CD4-positive, CD25-positive, alpha-beta regulatory T cell (primary cell): ENCODE measurements around the gene CATSPERB. TPM values are rescaled to one million over a fixed set of nuclear protein-coding genes. Genes with fewer than 3 reads are reported as not detected.

Experiments used
- ATAC-seq, 2 donors: fragments of 150-1000 bp; cut with Tn5 transposase; one replicate each; pipeline ENCODE4 v1.10.0; 2021; ENCODE audit warnings: low read depth in 2 of 2, moderate number of reproducible peaks in 2 of 2, moderate library complexity in 1 of 2
- DNase-seq, 3 donors: peaks; one replicate each; pipeline versions ENCODE4 v3.0.0 to v3.0.0-alpha.2; 2012 to 2022; ENCODE audit warnings: mixed read lengths in 1 of 3
- H3K27ac ChIP-seq: one replicate; pipeline ENCODE4 v1.7.0; 2013; ENCODE audit warnings: mild to moderate bottlenecking, low read length; ENCODE audit not compliant: insufficient read depth, poor library complexity, severe bottlenecking
- H3K27me3 ChIP-seq: one replicate; pipeline ENCODE4 v1.7.0; 2013; ENCODE audit warnings: low read length; ENCODE audit not compliant: control insufficient read depth, insufficient read depth
- H3K36me3 ChIP-seq: one replicate; pipeline ENCODE4 v1.7.0; 2013; ENCODE audit warnings: mild to moderate bottlenecking, low read length, moderate library complexity; ENCODE audit not compliant: control insufficient read depth, insufficient read depth
- H3K4me1 ChIP-seq: 2 replicates; pipeline ENCODE4 v1.7.0; 2013; ENCODE audit warnings: mild to moderate bottlenecking, low read length; ENCODE audit not compliant: insufficient read depth, control insufficient read depth, poor library complexity, severe bottlenecking
- H3K4me3 ChIP-seq: one replicate; pipeline ENCODE4 v1.7.0; 2013; ENCODE audit warnings: low read depth, mild to moderate bottlenecking, low read length, moderate library complexity
- H3K9me3 ChIP-seq, 2 experiments: 1 replicate in 1 of 2; 2 replicates in 1 of 2; pipeline ENCODE4 v1.7.0; 2013; ENCODE audit warnings: low read length in 2 of 2, mild to moderate bottlenecking in 1 of 2, moderate library complexity in 1 of 2; ENCODE audit not compliant: control insufficient read depth in 2 of 2
- H3K27ac Mint-ChIP-seq, 3 donors: one replicate each; pipeline ENCODE4 v1.8.0; 2020 to 2022; ENCODE audit warnings: mild to moderate bottlenecking in 3 of 3, mixed read lengths in 3 of 3, moderate library complexity in 2 of 3
- H3K27me3 Mint-ChIP-seq: one replicate; pipeline ENCODE4 v1.8.0; 2022; ENCODE audit warnings: mild to moderate bottlenecking, mixed read lengths
- H3K36me3 Mint-ChIP-seq: one replicate; pipeline ENCODE4 v1.8.0; 2020; ENCODE audit warnings: mixed read lengths
- H3K4me1 Mint-ChIP-seq, 4 donors: one replicate each; pipeline ENCODE4 v1.8.0; 2020 to 2022; ENCODE audit warnings: mixed read lengths in 4 of 4, mild to moderate bottlenecking in 1 of 4
- H3K4me3 Mint-ChIP-seq, 4 donors: one replicate each; pipeline ENCODE4 v1.8.0; 2020 to 2022; ENCODE audit warnings: mild to moderate bottlenecking in 4 of 4, mixed read lengths in 4 of 4, moderate library complexity in 3 of 4
- H3K9me3 Mint-ChIP-seq, 7 donors: one replicate each; pipeline ENCODE4 v1.8.0; 2020 to 2022; ENCODE audit warnings: mixed read lengths in 7 of 7, mild to moderate bottlenecking in 3 of 7, moderate library complexity in 2 of 7
- polyA plus RNA-seq, 4 donors: library from polyadenylated mRNA; unstranded; fragments of 300-500 nt; fragmentation: Illumina TruSeq; gene quantifications; one replicate each; pipeline ENCODE4 v1.2.3, GENCODE V29; 2021
- total RNA-seq: library from RNA; stranded (reverse); gene quantifications from one replicate; pipeline ENCODE4 v1.2.3, GENCODE V29; 2022

CATSPERB gene
- total and polyA plus RNA-seq, 5 donors from 2014 or later, result 0.24 to 2.7 TPM; not detected in 3

- H3K9me3 Mint-ChIP-seq, result peaks cover 0 to 4% (median 2%) of the 10 kb centered on the region in 7 donors
- H3K27ac ChIP-seq, result no peak overlapping the region
- H3K4me1 Mint-ChIP-seq, result no peaks in the 10 kb centered on the region
- no peaks in the 10 kb centered on the region for H3K27me3 ChIP-seq
- no peak for ATAC-seq
- no peak overlapping the region for H3K4me3 ChIP-seq
- peaks cover 3% of the 10 kb centered on the region for H3K27me3 Mint-ChIP-seq
- H3K27ac Mint-ChIP-seq, result no peak overlapping the region
- H3K36me3 Mint-ChIP-seq, result peaks cover 5% of the 10 kb centered on the region
- no peaks in the 10 kb centered on the region for H3K4me1 ChIP-seq
- no peak overlapping the region for H3K4me3 Mint-ChIP-seq
- DNase-seq, result no peak
- no peaks in the 10 kb centered on the region for H3K36me3 ChIP-seq
- no peaks in the 10 kb centered on the region for H3K9me3 ChIP-seq
These were observed 22.3 kb upstream of the CATSPERB start for GRCh38 chr14:91754185-91754584.

- Mint-ChIP-seq H3K4me1 (no peaks in the 10 kb centered on the region), H3K4me3 (no peak overlapping the region), H3K9me3 (peaks cover 0 to 2% (median 0%) of the 10 kb centered on the region in 7 donors), H3K27me3 (peaks cover 8% of the 10 kb centered on the region), H3K36me3 (no peaks in the 10 kb centered on the region), H3K27ac (no peak overlapping the region)
- Histone ChIP-seq H3K9me3 (no peaks in the 10 kb centered on the region), H3K27me3 (no peaks in the 10 kb centered on the region), H3K36me3 (no peaks in the 10 kb centered on the region), H3K4me1 (no peaks in the 10 kb centered on the region), H3K4me3 (no peak overlapping the region), H3K27ac (no peak overlapping the region)
- no peak for DNase-seq
- ATAC-seq, result no peak
These were observed 21.7 kb upstream of the CATSPERB start for GRCh38 chr14:91753501-91754128.

- Mint-ChIP-seq H3K4me3 (no peak overlapping the region), H3K27me3 (peaks cover 8% of the 10 kb centered on the region), H3K27ac (no peak overlapping the region), H3K36me3 (no peaks in the 10 kb centered on the region), H3K4me1 (no peaks in the 10 kb centered on the region), H3K9me3 (peaks cover 0 to 2% (median 0%) of the 10 kb centered on the region in 7 donors)
- DNase-seq (no peak), ATAC-seq (no peak)
- Histone ChIP-seq H3K36me3 (no peaks in the 10 kb centered on the region), H3K27me3 (no peaks in the 10 kb centered on the region), H3K4me1 (no peaks in the 10 kb centered on the region), H3K4me3 (no peak overlapping the region), H3K27ac (no peak overlapping the region), H3K9me3 (no peaks in the 10 kb centered on the region)
These were observed 21.1 kb upstream of the CATSPERB start for GRCh38 chr14:91752961-91753360.

GRCh38 chr14:91751719-91752118, 19.8 kb upstream of the CATSPERB start:
- H3K4me1 ChIP-seq, result no peaks in the 10 kb centered on the region
- Mint-ChIP-seq H3K4me3 (no peak overlapping the region), H3K27ac (no peak overlapping the region), H3K9me3 (peaks cover 0 to 4% (median 0%) of the 10 kb centered on the region in 7 donors), H3K36me3 (no peaks in the 10 kb centered on the region), H3K27me3 (peaks cover 11% of the 10 kb centered on the region), H3K4me1 (no peaks in the 10 kb centered on the region)
- H3K27ac ChIP-seq, result no peak overlapping the region
- H3K4me3 ChIP-seq, result no peak overlapping the region
- DNase-seq (no peak), ATAC-seq (no peak)
- H3K27me3 ChIP-seq, result peaks cover 2% of the 10 kb centered on the region
- H3K9me3 ChIP-seq, result no peaks in the 10 kb centered on the region
- no peaks in the 10 kb centered on the region for H3K36me3 ChIP-seq

GRCh38 chr14:91750634-91751198, 18.8 kb upstream of the CATSPERB start:
- H3K27me3 ChIP-seq, result peaks cover 2% of the 10 kb centered on the region
- DNase-seq (no peak), ATAC-seq (no peak)
- Mint-ChIP-seq H3K4me3 (no peak overlapping the region), H3K9me3 (peaks cover 0 to 4% (median 0%) of the 10 kb centered on the region in 7 donors), H3K27ac (no peak overlapping the region), H3K27me3 (peaks cover 15% of the 10 kb centered on the region), H3K36me3 (no peaks in the 10 kb centered on the region), H3K4me1 (peaks cover 0 to under 1% (median 0%) of the 10 kb centered on the region in 4 donors)
- no peaks in the 10 kb centered on the region for H3K36me3 ChIP-seq
- H3K4me1 ChIP-seq, result no peaks in the 10 kb centered on the region
- H3K4me3 ChIP-seq, result no peak overlapping the region
- H3K27ac ChIP-seq, result no peak overlapping the region
- no peaks in the 10 kb centered on the region for H3K9me3 ChIP-seq

GRCh38 chr14:91749868-91750267, 18.0 kb upstream of the CATSPERB start:
- Mint-ChIP-seq H3K36me3 (no peaks in the 10 kb centered on the region), H3K4me3 (no peak overlapping the region), H3K27me3 (peaks cover 21% of the 10 kb centered on the region), H3K27ac (no peak overlapping the region), H3K9me3 (peaks cover 0 to 4% (median 0%) of the 10 kb centered on the region in 7 donors), H3K4me1 (peaks cover 0 to 6% (median 0%) of the 10 kb centered on the region in 4 donors)
- DNase-seq (no peak), ATAC-seq (no peak)
- H3K4me3 ChIP-seq, result no peak overlapping the region
- no peaks in the 10 kb centered on the region for H3K4me1 ChIP-seq
- H3K27ac ChIP-seq, result no peak overlapping the region
- H3K27me3 ChIP-seq, result peaks cover 2% of the 10 kb centered on the region
- H3K9me3 ChIP-seq, result no peaks in the 10 kb centered on the region
- no peaks in the 10 kb centered on the region for H3K36me3 ChIP-seq

- Histone ChIP-seq H3K9me3 (no peaks in the 10 kb centered on the region), H3K4me1 (no peaks in the 10 kb centered on the region), H3K27ac (no peak overlapping the region), H3K27me3 (peaks cover 2% of the 10 kb centered on the region), H3K36me3 (no peaks in the 10 kb centered on the region), H3K4me3 (no peak overlapping the region)
- Mint-ChIP-seq H3K4me1 (peaks cover 0 to 6% (median 0%) of the 10 kb centered on the region in 4 donors), H3K27me3 (peaks cover 21% of the 10 kb centered on the region), H3K27ac (no peak overlapping the region), H3K36me3 (no peaks in the 10 kb centered on the region), H3K4me3 (no peak overlapping the region), H3K9me3 (peaks cover 0 to 4% (median 0%) of the 10 kb centered on the region in 7 donors)
- DNase-seq (no peak), ATAC-seq (no peak)
These were observed 16.2 kb upstream of the CATSPERB start for GRCh38 chr14:91748049-91748448.

- H3K36me3 Mint-ChIP-seq, result no peaks in the 10 kb centered on the region
- no peak overlapping the region for H3K4me3 ChIP-seq
- peaks cover 0 to 6% (median 0%) of the 10 kb centered on the region in 4 donors for H3K4me1 Mint-ChIP-seq
- H3K27me3 ChIP-seq, result peaks cover 2% of the 10 kb centered on the region
- no peak overlapping the region for H3K27ac ChIP-seq
- DNase-seq (no peak), ATAC-seq (no peak)
- H3K27me3 Mint-ChIP-seq, result peaks cover 25% of the 10 kb centered on the region
- H3K27ac Mint-ChIP-seq, result no peak overlapping the region
- peaks cover 0 to 3% (median 0%) of the 10 kb centered on the region in 7 donors for H3K9me3 Mint-ChIP-seq
- H3K4me1 ChIP-seq, result no peaks in the 10 kb centered on the region
- no peaks in the 10 kb centered on the region for H3K9me3 ChIP-seq
- H3K36me3 ChIP-seq, result no peaks in the 10 kb centered on the region
- H3K4me3 Mint-ChIP-seq, result no peak overlapping the region
These were observed 13.5 kb upstream of the CATSPERB start for GRCh38 chr14:91745344-91745743.
